ENCODE data around the gene CDK5.
"Not testable (repeated sequence)": the region's sequence is repeated elsewhere in the genome, so short reads cannot be mapped to it uniquely, and the experiment has no call there.

CDK5 gene

DNA sequence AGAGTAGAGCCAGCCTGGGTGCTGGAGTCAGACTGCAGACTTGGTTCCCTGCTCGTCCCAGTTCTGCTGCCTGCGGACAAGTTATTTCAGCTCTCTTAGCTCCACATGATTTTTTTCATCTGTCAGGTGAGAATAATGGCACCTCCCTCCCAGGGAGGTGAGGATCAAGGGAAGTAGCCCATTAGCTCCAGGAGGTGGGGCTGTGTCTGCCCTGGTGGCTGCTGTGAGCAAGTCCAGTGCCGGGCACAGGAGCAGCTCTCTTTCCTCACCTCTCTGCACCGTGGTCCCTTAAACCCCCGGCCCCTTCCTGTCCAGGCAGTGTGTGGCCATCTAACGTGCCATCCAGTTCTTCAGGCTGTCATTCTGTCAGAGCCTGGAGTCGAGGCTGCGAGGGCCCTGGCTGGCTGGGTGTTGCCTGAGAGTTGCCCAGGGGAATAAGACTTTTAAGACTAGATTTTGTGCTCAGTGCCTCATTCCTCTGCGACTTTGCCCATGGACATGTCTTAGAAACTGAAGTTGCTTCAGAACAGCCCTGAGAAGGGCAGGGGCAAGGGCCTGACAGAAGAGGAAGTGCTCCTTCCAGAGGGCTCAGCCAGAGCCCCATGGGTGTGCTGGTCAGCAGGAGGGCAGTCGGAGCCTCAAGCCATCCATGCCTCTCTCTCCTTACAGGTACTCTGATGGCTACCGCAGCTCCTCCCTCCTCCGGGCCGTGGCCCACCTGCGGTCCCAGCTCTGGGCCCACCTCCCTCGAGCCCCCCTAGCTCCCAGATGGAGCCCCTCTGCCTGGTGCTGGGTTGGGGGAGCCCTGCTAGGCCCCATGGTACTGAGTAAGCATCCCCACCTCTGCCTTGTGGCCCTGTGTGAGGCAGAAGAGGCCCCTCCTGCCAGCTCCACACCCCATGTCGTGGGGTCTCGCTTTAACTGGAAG, 24.5 kb downstream of the CDK5 start:
- DNase-seq, result no peak

DNA sequence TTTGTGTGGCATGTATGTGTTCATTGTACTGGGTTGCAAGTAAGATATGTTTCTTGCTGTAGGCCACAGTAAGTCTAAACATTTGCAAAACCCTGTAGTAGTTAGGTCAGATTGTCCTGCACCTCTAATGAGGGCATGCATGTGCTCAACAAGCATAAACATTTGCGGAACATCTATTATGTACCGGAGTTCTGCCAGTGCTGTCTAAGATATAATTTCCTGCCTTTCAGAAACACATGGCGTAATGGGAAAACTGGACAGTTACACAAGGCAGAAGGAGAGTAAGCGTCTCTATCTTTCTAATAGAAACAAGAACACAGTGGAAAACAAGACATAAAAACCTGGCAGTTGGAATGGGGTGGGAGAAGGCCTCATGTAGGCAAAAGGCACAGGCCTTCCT, 26.7 kb downstream of the CDK5 start:
- DNase-seq, result no peak

DNA sequence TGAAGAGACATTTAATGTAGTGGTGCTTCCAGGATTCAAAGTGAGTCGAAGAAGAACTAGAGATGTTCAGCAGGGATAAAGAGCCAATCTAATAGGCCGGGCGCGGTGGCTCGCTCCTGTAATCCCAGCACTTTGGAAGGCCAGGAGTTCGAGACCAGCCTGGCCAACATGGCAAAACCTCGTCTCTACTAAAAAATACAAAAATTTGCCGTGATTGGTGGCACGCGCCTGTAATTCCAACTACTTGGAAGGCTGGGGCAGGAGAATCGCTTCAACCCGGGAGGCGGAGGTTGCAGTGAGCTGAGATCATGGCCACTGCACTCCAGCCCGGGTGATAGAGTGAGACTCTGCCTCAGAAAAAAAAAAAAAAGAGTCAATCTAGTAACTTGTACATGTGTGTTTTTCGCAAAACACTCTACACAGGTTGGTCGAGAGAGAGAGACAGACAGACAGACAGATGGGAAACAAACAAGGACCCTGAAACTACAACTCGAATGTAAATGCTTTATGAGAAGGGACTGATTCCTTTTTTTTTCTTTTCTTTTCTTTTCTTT, 28.7 kb downstream of the CDK5 start:
- DNase-seq, result no peak

DNA sequence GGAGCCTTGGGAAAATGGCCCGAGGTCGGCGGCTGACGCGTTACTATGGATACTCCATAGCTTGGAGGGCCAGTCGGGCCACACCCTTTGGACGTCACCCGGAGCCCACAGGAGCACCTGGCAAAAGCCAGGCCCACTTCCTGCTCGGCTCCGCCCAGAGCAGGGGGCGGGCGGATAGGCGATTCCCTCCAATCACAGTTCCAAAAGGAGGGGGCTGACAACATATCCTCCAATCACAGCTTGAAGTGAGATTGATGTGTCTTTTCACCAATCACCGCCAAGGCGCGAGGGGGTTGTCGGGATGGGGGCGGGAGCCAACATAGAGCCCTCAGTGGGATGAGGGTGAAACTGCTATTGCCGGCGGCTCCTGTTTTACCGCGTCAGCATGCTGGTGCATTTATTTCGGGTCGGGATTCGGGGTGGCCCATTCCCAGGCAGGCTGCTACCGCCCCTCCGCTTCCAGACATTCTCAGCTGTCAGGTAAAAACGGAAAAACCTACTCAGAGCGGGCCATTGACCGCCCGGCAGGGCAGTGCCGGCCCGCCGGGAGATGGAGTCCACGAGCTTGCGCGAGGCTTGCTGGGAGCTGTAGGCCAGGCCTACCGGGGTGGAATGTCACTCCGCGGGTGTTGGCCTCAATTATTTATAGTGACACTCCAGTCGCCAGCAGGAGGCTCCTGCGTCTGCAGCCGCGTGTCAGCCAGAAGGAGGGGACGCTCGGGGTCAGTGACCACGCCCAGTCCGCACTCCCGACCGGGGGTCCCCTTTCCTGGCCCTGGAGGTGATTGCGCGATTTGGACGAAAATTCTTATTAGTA, 29.4 kb downstream of the CDK5 start, which contains the start of gene ABCB8:
Gene ABCB8, plus strand, starts transcription at position 320 of the 817 bp plus-strand sequence. Its CDS starts 66 bp downstream, at position 386.
- DNase-seq, result peak; percentile 98 to 99

DNA sequence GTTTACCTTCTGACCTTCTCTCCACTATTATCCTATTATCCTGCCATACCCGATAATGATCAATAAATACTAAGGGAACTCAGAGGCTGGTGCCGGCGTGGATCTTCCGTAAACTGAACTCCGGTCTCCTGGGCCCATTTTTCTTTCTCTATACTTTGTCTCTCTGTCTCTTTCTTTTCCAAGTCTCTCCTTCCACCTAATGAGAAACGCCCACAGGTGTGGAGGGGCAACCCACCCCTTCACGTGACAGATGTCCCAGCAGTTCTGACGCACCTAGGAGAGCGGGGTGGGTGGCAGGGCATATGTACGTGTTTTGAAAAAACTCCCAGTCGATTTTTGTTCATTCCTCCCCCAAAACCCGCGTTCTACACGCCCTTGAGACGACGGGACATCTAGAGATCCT, 30.0 kb downstream of the CDK5 start:
- DNase-seq, result not testable (repeated sequence)

DNA sequence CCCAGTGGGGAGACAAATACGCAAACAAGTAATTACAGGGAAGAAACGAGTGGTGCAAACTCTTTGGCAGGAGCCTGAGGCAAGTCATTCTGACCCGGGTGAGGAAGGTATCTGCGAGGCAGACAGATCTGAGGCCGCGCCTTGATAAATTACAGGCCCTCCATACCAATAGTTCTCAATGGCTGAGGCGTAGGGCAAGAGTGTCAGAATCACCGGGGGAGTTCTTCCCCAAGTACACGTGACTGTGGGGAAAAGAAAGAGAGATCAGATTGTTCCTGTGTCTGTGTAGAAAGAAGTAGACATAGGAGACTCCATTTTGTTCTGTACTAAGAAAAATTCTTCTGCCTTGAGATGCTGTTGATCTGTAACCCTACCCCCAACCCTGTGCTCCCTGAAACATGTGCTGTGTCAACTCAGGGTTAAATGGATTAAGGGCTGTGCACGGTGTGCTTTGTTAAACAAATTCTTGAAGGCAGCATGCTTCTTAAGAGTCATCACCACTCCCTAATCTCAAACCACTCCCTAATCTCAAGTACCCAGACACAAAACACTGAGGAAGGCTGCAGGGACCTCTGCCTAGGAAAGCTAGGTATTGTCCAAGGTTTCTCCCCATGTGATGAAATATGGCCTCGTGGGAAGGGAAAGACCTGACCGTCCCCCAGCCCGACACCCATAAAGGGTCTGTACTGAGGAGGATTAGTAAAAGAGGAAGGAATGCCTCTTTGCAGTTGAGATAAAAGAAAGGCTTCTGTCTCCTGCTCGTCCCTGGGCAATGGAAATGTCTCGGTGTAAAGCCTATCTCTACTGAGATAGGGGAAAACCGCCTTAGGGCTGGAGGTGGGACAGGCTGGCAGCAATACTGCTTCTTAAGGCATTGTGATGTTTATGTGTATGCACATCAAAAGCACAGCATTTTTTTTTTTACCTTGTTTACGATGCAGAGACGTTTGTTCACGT, 30.6 kb downstream of the CDK5 start:
- not testable (repeated sequence) for DNase-seq

DNA sequence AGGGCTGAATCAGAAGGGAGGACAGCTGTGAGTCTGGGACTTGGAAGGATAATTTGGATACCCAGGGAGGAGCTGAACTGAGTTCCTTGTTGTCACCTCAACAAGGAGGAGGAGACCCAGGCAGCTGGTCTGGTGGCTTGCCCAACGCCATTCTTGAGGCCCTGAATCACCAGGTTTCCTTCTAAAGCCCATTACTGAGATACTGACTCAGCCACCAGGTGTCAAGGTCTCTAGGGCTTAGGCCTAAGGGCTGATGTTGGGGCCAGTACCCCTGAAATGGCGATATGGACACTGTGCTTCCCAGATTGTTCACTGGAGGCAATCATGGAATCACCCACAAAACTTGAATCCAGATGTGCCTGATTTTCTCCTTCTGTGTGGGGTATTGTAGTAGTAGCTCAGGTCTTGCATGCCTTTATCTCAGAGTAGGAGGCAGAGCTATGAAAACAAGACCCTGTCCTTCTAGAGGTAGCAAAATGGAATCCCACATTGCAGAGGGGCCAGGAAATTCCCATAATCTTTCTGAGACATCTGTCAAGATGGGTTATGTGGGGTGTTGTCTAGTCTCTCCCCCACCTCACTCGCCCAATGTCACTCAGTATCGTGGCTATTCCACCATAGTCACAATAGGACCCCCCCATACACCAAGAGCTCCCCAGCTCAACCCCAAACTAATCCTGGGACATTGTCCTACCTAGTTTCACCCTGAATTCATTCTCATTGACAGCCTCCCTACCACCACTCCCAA, 31.6 kb downstream of the CDK5 start:
- DNase-seq, result no peak

DNA sequence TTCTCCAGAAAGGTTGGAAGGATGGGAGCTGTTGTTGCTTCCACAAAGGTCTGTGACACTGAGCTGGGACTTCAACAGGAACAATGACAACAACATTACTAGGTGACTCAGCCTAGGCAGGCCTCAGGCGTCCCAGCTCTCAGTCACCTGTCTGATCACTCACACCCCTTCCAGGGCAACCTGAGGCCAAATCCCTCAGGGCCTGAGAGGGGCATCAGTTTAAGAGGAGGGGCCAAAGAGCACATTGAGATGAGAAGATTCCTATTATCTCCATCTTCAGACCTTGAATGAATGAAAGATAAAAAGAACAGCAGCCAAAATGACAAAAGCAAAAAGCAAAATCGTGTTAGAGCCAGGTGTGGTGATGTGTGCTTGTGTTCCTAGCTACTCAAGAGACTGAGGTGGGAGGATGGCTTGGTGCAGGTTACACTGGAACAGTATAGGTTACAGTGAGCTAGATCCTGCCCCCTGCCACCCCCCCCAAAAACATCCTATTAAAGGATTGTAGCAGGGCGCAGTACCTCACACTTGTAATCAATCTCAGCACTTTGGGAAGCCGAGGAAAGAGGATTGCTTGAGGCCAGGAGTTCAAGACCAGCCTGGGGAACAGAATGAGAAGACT, 33.2 kb downstream of the CDK5 start, which contains the start of gene ATG9B:
Gene ATG9B, minus strand, starts transcription at position 60 of the 622 bp plus-strand sequence. CDS start 71 bp downstream, outside the sequence.
- DNase-seq, result no peak

DNA sequence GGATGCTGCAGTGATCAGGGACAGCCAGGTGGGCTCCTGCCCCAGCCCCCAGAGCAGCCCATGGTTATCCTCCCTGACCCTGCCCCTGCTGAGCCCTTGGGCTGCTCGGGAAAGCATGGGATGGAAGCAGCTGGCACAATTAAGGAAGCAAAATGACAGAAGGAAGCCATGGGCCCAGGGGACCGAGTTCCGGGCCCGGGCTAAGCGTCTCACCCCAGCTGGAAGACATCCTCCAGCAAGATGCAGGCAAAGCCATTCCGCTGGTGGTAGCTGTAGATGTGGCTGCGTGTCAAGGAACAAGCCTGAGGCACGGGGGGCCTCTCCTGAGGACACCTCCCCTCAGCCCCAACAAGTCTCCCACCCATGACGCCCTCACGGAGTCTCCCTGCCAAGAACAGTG, 34.5 kb downstream of the CDK5 start:
- DNase-seq, result no peak

DNA sequence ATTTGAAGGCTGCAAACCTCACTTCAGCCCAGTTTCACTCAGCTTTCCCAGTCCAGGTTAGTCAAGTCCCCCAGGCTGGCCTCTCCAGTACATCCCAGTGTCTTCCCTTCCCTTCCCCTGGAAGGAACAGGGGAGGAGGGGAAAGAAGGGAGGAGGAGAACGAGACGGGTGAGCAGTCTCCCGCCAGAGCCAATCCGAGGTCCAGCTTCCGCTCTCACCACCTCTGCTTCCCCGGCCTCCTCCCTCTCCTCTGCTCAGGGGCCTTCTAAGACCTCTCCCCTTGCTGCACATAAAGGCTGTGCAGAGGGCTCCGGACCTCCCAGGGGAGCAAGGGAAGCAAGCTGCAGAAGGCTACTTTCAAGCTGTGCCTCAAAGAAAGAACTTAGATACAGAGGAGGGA, 37.5 kb downstream of the CDK5 start:
- DNase-seq, result no peak

DNA sequence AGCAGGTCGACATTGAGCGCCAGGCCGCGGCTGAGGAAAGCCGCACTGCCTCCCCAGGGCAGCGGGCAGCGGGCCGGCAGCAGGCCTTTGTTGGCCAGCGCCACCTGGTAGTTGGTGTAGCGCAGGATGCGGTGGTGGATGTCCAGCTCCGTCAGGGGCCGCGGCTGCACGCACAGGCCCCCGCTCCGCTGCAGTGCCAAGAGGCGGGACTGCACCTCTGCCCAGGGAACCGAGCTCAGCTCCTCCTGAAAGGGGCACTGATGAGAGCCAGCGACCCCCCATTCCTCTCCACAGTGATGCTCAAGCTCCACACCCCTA, 38.6 kb downstream of the CDK5 start:
- DNase-seq, result no peak

DNA sequence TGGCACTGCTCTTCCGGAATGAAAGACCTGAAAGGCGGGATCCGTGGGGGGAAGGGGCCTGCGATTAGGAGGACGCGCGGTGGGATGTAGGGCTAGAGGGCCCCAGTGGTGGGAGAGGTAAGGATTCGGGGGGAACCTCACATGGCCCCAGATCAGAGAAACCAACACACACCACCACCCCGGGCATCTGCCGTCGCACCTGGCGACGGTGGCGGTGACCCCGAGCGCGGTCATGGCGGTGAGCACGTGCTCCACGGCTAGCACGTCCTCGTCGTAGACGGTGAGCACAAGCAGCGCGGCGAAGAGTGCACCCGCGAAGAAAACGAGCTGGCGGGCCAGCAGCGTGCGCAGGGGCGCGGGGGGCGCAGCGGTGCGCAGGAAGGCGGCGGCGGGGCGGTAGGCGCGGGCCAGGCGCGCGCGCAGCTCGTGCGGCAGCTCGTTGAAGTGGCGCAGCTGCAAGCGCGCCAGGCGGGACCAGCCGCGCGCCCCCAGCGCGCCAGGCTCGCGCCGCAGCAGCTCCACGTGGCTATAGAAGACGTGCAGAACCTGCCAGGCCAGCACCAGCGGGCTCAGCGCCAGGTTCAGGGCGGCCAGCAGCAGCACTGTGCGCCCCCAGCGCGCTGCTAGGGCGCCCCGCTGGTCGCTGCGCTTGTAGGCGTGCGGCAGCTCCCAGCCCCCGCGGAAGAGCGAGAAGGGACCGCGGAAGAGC, 39.1 kb downstream of the CDK5 start:
- peak in 1 of 2 experiments; percentile 51 for DNase-seq

DNA sequence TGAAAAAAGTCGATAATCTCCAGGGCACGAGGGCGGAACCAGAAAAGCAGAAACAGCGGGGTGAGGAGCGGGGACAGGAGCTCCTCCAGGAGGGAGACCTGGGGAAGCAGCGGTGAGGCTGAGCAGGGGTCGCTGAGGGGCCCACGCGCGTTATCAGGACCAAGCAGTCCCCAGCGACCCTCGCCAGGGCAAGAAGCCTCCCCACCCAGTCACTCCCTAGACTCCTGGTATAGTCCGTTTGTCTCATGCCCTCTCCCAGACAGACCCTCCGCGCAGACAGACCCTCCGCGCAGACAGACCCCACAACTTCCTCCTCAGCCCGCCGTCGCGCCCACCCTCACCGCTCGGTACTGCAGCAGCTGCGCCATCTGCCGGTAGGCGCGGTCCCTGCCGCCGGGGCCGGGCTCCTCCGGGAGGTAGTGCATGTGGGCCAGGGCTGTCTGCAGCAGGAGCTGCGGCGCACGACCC, 39.7 kb downstream of the CDK5 start:
- peak; percentile 83 to 88 for DNase-seq

DNA sequence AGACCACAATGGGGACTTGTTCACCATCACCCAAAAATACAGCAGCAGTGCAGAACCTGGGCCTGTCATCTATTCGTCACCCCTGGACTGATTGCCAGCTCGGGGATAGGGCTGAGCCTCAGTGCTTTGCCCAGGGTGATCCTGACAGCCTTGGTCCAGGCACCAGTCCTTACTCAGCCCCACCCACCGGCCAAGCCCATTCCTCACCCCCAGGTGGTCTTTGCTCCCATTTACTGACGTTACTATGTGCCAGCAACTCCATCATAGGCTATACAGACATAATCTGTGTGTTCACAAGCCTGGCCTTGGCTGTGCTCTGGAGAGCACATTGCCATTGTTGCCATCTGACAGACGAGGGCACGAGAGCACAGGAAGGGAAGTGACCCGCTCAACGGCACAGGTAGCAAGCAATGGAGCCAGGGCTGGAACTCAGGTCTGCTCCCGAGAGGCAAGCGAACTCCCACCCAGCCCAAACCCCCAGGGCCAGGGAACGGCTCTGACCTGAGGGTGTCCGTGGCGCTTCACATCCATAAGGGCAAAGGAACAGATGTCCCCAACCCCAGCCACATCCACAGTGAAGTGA, 40.2 kb downstream of the CDK5 start:
- peak in 1 of 2 experiments; percentile 20 for DNase-seq

DNA sequence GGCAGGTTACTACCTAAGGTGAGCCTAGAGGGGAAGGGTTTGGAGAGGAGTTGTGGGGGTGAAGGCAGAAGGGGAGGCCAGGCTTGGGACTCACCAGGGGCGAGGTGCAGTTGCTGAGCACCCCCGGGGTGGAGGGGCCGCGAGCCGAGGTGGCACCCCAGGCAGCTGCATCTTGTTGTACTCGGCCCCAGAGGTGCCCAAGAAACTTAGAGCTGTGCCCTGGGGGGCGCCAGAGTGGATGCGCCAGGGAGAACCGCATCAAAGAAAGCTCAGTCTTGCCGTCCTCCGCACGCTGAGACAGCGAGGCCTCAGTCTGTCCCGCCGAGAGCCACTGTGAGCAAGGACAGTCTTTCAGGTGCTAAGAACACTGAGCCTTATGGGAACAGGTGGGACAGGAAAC, 40.8 kb downstream of the CDK5 start:
- peak in 1 of 2 experiments; percentile 13 for DNase-seq

DNA sequence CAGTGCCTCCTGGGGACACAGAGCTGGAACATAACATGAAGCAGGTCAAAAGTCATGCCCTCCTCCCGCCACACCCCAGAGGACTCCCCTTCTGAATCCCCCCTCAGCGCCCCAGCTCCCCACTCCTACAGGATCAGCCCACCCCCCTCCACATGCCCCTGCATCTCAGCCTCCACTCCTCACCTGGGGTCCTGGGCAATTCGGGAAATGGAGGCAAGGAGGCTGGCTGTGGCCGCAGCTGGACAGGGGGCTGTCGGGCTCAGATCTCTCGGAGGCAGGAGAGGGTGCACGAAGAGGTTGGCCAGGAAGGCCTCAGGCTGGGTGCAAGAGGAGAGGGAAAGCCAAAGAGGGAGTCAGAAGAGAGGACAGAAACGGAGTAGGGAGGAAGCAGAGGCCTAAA, 41.2 kb downstream of the CDK5 start:
- no peak for DNase-seq

DNA sequence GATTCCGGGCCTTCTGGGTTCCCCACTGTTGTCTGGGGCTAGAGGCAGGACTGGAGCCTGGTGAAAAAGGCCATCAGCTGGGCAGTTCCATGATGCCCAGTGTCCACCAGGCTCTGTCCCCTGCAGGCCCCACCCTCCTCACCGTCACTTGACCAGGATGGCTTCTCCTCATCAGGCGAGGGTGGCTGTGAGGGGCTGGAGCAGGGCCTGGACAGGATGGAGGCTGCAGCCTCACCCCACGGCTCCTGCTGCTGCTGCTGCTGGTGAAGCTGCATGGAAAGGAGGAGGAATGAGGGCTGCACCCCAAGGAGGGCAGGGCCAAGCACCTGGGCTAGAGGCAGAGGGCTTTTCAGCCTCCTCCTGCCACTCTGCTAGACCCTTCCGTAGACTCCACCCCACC, 41.7 kb downstream of the CDK5 start:
- no peak for DNase-seq

DNA sequence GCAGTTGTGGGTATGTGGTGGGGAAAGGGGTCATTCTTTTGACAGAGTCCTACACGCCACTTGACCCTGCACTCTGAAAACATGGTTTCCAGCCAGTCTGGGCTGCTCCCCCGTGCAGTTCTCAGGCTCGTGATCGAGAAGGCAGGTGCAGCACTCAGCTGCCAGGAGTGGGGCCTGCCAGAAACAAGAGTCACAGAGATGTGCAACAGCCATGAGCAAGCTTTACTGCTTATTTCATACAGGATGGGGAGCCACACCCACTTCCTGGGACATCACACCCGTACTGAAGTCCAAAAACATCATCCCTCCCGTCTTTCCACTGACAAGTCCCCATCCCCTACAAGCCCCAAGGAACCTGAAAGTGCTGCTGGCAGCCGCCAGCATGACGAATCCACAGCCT, 42.7 kb downstream of the CDK5 start:
- DNase-seq, result peak in 1 of 2 experiments; percentile 42

DNA sequence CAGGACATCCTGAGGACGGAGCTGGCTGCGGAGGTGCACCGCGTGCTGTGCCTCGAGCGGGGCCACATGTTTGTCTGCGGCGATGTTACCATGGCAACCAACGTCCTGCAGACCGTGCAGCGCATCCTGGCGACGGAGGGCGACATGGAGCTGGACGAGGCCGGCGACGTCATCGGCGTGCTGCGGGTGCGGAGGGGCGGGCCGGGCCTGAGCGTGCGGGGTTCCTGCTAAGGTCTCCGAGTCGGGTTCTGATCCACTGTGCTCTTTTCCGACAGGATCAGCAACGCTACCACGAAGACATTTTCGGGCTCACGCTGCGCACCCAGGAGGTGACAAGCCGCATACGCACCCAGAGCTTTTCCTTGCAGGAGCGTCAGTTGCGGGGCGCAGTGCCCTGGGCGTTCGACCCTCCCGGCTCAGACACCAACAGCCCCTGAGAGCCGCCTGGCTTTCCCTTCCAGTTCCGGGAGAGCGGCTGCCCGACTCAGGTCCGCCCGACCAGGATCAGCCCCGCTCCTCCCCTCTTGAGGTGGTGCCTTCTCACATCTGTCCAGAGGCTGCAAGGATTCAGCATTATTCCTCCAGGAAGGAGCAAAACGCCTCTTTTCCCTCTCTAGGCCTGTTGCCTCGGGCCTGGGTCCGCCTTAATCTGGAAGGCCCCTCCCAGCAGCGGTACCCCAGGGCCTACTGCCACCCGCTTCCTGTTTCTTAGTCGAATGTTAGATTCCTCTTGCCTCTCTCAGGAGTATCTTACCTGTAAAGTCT, 43.8 kb downstream of the CDK5 start:
- DNase-seq, result peak; percentile 84 to 88
